Ramos (cell line): ENCODE measurements around the gene DIS3.
"Not testable (repeated sequence)": the region's sequence is repeated elsewhere in the genome, so short reads cannot be mapped to it uniquely, and the experiment has no call there.

Source experiments
- in situ Hi-C: fragments of 300-500 bp; cut with MboI; formaldehyde crosslinking; loops from one replicate; pipeline ENCODE4 v1.14.3; 2022; ENCODE audit warnings: low sequenced_read_pairs; ENCODE audit not compliant: unreplicated experiment

DIS3 gene, protein sequence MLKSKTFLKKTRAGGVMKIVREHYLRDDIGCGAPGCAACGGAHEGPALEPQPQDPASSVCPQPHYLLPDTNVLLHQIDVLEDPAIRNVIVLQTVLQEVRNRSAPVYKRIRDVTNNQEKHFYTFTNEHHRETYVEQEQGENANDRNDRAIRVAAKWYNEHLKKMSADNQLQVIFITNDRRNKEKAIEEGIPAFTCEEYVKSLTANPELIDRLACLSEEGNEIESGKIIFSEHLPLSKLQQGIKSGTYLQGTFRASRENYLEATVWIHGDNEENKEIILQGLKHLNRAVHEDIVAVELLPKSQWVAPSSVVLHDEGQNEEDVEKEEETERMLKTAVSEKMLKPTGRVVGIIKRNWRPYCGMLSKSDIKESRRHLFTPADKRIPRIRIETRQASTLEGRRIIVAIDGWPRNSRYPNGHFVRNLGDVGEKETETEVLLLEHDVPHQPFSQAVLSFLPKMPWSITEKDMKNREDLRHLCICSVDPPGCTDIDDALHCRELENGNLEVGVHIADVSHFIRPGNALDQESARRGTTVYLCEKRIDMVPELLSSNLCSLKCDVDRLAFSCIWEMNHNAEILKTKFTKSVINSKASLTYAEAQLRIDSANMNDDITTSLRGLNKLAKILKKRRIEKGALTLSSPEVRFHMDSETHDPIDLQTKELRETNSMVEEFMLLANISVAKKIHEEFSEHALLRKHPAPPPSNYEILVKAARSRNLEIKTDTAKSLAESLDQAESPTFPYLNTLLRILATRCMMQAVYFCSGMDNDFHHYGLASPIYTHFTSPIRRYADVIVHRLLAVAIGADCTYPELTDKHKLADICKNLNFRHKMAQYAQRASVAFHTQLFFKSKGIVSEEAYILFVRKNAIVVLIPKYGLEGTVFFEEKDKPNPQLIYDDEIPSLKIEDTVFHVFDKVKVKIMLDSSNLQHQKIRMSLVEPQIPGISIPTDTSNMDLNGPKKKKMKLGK

DNA sequence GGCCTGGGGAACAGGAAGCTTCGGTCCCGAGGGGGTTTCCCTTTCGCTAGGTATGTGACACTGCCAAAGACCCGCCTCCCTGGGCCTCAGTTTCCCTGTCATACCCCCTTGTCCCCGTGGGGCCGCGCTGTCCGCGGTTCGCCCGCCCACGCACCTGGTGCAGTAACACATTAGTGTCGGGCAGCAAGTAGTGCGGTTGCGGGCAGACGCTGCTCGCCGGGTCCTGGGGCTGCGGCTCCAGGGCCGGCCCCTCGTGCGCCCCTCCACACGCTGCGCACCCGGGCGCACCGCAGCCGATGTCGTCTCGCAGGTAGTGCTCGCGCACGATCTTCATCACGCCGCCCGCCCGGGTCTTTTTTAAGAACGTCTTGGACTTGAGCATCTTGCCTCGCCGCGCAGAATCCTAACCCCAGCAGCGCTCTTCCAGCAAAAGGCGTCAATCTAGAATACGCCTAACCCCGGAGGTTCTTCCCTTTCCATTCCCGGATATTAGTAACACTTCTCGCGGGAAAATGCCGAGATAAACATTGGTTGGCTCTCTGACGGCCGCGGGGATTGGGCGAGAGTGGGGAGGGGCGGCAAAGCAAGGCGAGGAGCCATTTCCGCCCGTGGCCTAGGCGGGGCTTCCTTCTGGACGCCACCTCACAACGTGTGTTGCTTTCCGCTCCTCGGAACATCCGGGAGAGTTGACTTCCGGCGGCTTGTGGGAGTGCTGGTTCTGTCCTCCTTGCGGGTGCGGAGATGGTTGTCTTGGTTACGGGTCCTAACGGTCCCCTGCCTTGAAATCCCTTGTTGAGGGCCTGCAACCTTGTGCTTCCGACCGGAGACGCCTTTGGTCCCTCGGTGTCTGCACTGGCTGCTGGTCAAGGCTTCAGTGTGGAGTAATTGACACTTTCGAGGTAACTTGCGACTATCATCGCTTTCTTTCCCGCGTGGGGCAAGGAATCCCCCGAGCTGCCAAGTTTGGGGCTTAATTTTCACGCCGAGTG, at the start of gene DIS3, which contains the start of gene PIBF1:
DIS3 (minus strand) TSS at position 450 of the 989 bp plus-strand sequence; CDS start at position 382, 68 bp downstream.
PIBF1 (plus strand) TSS at position 683 of the 989 bp plus-strand sequence. CDS start 1,337 bp downstream, outside the sequence.
- in situ Hi-C loops: no loop called here

DNA sequence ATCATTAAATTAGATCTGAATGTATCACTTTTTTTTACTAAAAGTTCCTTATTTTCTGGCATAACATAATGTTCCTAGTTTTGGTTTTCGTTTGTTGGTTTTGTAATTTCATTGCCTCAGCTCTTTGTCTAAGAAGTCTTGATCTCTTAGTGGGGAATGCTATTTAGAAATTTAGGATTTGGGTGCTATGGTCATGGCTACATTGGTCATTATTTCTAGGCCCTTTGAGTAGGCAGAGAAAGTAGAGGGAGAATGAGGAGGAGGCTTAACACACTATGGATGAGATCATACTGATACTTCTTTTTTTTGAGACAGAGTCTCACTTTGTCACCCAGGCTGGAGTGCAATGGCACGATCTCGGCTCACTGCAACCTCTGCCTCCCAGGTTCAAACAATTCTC, 42.0 kb upstream of the DIS3 start:
- in situ Hi-C loops: no loop called here

DNA sequence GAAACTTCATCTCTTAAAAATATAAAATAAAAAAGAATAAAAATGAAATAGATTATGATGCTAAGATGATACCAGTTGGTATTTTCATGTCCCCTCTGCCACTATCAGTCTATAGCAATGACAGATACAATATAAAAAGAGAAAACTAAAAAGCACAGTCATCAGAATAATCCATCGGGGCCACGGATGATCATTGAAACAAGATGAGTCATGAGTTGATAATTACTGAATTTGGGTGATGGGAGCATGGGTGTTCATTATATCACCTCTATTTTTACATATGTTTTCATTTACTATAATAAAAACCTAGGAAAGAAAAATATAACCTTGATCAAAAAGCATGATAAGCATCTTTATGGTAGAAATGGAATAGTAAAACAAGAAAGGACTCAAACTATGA, 41.4 kb upstream of the DIS3 start:
- in situ Hi-C loops: no loop called here

DNA sequence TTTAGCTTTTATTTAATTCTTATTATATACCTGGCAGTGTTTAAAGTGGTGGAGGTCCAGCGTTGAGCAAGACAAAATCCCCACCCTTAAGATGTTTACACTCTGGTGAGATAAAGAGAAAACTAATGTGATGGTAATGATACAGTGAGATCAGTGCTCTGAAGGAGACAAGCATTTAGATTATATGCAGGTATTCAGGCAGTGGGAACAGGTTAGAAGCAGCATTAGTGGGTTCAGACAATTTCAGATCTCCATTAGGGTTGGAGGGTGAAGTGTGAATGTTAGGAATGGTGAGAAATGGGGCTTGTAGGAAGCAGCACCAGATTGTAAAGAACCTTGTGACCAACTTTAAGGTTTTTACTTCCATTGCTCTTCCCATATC, 39.2 kb upstream of the DIS3 start:
- in situ Hi-C loops: no loop called here

DNA sequence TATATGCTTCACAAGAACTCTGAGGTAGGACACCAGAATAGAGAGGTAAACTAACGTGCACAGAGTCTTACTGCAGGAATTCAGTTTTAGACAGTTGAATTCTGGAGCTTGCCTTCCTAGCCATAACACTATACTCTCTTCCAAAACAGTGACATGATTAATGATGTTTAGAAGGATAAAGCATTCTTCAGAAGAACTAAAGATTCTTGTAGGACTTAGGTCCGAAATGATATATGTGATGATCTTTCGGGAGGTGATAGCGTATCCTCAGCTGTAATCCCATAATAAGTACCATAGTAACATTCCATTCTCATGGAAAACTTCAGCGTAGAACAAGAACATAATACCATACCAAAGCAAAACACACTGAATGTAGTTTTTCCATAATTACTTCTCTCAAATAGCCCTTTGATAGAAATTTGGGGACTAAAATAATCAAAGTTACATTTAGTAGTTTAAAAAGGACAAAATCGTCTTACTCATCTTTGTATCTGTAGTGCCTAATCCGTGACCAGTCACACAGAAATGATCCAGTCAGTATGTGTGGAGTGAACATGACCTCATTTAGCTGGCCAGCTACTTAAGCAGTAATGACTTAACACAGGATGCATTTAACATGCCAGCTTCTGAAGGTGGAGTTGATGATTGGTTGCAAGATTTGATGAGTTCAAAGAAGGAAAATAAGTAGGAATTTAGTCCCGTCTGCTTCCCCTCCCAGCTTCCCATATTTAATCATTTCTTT, 38.6 kb upstream of the DIS3 start:
- in situ Hi-C loops: no loop called here

DNA sequence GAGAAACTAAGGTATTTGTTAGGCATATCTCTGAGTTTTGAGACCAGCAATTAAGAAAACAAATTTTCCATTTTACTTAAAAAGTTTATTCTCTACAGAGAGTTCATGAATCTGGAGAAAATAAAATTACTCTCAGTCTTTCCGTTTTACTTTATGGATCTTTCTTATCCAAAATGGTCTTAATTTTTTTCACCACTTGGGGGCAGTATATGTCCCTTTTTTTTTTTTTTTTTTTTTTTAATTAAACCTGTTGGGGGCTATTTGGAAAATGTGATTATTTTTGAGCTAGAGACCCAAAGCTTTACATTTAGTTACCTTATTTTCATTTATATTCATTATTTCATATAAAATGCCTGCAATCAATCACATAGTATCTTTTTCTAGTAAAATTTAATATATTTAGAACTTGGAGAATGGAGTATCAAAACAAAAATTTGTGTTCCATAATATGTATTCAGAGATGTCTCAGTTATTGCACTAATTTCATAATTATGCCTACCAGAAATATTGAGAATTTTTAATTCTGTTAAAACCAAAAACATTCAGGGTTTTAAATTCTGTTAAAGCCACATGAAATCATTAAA, 27.3 kb upstream of the DIS3 start:
- in situ Hi-C loops: no loop called here

DNA sequence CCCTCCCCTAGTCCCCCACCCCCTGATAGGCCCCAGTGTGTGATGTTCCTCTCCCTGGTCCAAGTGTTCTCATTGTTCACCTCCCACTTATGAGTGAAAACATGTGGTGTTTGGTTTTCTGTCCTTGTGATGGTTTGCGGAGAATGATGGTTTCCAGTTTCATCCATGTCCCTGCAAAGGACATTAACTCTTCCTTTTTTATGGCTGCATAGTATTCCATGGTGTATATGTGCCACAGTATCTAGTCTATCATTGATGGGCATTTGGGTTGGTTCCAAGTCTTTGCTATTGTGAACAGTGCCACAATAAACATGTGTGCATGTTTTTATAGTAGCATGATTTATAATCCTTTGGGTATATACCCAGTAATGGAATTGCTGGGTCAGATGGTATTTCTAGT, 24.8 kb upstream of the DIS3 start:
- in situ Hi-C loops: not testable (repeated sequence)

DNA sequence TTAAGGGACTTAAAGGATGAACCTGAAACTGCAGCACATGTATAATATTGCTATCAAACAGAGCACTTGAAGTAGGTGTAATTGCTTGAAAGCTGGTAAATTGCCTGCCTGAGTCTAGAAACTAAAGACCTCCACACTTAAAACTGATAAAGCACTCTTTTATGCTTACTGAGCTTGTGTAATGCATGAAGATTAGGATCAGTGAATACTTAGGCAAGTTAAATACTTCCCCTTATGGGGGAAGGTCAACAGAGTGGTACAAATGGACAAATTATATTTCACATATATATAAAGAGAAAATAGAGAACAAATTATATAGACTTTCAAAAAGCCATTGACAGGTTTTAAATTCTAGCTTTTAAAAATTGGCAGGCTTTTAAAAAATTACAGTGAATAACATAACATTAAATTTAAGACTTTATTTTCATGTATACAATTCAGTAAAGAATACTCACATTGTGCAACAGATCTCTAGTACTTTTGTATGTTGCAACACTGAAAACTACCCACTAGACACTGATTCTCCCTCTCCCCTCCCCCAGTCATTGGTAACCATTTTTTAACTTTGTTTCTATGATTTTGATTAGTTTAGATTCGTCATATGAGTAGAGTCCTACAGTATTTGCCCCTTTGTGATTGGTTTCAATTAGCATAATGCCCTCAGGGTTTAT, 24.1 kb upstream of the DIS3 start:
- in situ Hi-C loops: no loop called here

DNA sequence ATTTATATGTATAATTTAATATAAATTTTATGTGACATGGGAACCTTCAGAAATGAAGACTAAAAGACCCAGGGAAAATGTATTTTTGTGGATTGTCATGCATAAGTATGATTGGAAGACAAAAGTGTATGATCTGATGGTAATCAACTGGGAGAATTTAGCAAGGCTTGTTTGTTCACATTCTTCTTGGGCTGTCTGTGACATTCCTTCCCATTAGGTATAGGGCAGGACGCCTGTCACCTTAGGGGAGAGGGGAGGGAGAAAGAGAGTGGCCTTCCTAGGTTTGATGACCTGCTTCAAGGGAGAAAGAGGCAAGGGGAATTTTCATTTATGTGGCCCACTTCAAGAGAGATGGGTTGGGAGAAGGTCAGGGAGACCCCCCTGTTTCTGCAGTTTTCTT, 22.6 kb upstream of the DIS3 start:
- in situ Hi-C loops: no loop called here

DNA sequence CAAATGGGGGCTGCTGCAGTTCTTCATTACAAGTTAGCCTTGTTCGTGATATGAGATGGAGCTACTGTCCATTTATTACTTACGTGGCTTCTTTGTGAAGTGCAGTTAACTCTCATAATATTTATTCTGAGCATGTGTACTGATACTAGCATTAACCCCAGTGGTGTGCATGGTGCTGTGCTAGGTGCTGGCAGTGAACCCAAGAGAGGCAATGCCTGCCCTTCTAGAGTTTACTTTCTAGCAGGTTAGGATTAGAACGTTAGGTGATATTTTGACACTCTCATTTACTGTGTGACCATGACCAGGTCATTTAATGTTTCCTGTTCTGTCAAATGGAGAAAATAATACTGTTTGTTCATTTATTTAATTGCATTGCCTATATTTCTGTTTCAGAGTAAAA, 17.1 kb upstream of the DIS3 start:
- in situ Hi-C loops: no loop called here

DNA sequence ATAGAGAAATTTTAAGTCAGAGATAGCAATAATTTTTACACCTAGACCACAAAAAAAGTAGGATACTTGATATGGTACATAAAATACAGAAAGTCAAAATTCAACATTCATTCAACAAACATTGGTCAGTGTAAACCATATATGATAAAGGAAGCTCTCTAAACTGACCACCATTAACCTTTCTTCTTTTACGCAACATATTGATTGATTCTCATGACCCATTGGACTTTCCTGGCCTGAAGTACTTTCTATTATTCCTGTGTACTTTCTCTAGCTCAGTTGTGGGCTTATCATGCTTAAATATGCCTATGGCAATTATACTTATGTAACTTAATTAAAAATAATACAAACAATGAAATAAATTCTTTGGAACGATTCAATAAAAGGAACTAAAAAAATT, 10.9 kb upstream of the DIS3 start:
- in situ Hi-C loops: no loop called here

DNA sequence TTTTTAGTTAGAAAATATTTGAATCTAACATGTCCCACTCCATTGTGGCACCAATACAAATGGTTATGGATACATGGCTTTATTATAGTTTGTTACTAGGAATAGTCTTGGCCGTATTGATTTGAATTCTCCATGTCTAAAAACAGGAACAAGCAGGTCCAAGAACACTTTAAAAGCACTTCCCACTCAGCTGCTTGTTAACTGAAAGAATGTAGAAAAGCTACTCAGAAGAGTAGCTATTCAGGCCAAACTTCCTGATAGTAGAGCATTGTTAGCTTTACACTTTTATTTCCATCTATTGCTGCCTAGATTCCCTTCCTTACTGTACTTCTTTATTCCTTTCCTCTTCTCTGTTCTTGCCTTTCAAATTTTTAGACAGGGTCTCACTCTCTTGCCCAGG, 7.1 kb upstream of the DIS3 start:
- in situ Hi-C loops: no loop called here

DNA sequence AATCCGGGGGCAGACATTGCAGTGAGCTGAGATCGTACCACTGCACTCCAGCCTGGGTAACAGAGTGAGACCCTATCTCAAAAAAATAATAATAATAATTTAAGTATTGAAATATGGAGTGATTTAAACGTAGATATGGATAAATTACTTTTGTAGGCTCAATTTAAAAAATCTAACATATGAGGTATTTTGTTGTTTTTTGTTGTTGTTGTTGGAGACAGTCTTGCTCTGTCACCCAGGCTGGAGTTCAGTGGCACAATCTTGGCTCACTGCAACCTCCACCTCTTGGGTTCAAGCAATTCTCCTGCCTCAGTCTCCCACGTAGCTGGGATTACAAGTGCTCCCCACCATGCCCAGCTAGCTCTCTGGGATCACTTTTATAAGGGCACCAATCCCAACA, 3.0 kb upstream of the DIS3 start:
- in situ Hi-C loops: not testable (repeated sequence)

DNA sequence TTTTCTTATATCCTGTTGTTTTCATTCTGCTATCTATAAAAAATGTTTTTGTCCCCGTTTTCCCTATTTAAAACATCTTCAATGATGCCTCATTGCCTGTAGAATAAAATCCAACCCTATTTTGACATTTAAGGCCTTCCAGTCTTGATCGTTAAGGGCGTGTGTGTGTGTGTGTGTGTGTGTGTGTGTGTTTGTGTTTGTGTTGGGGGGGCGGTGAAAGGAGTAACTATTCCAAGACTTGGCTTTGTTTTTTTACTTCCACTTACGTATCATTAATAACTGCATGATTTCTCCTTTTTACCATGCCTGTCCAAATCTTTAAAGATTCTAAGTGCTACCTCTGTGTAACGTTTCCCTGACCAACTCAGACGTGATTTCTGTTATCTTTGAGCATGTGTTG, 1.0 kb upstream of the DIS3 start:
- in situ Hi-C loops: no loop called here

DNA sequence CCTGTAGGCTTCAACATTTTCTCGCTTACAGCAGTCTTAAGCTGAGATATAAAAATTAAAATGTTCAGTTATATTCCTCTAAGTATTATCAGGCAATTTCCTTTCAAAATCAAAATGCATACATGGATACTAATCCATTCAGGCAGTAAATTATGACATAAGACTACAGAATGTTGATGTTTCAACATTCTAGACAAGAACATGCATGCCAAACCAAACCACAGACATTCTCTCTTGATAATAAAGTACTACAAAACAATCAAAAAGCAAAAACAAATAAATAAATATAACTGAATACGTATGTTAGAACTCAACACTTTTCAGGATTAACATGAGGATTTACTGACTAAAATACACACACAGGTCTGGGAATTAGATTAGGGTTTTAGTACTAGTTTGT, 7.7 kb downstream of the DIS3 start:
- in situ Hi-C loops: no loop called here

DNA sequence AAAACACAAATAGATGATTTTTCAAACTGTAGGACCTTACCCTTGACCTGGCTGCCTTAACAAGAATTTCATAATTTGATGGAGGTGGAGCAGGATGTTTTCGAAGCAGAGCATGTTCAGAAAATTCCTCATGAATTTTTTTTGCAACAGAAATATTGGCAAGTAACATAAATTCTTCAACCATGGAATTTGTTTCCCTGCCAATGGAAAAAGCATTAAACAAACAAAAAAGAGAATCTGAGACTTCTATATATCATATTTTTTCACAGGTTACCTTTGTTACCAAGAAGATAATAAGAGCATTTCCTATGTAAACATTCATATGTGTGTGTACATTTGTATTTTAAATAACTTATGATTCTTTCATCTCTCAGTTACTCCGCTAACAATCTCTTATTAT, 18.3 kb downstream of the DIS3 start:
- in situ Hi-C loops: no loop called here

DNA sequence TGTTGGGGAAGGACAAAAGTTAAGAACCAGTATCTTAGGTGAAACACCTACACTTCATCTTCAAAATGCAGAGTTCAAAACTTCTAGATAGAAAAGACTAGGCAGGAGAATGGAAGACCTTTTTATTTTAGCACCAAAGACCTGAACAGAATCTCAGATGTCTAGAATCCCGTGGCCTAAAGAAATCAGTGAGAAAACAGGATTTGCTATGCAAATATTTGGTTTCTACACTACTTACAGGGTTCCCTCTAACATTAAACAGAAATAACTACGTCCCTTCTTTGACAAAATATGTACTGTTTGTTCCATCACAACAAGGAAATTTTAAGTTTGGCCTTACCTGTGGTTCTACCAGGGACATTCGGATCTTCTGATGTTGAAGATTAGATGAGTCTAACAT, 21.5 kb downstream of the DIS3 start:
- in situ Hi-C loops: no loop called here

DNA sequence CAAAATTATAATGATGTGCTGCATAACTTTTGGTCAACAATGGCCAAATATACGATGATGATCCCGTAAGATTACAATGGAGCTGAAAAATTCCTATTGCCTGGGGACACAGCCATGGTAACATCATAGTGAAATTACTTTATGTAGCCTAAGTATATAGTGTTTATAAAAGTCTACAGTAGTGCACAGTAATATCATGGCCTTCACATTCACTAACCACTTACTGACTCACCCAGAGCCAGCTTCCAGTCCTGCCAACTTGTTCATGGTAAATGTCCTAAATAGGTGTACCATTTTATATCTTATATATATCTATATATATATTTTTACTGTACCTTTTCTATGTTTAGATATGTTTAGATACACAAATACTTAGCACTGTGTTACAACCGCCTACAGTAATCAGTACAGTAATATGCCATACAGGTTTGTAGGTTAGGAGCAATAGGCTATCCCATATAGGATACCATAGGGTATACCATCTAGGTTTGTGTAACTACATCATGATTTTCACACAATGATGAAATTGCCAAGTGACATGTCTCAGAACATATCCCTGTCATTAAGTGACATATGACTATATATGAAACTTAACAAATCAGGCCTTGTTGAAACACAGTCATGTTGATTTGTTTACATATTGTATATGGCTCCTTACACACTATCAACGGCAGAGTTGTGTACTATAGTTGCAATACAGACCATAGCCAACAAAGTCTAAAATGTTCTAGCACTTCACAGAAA, 23.7 kb downstream of the DIS3 start:
- in situ Hi-C loops: no loop called here
